DMS114 treated with DMSO at 0.1 percent for 48 hours (cell line): ENCODE measurements around the gene CRYBB1.

Source experiments
- DNase-seq: peaks from one replicate; lab custom pipeline; 2025; ENCODE audit not compliant: unreplicated experiment; lab: John Stamatoyannopoulos, UW

Gene CRYBB1

GRCh38 chr22:26617271-26618199 is at the start of gene CRYBB1:
CRYBB1 (minus strand) TSS chr22:26618027; CDS start chr22:26616319, 1,708 bp downstream.
- DNase-seq = no peak

- DNase-seq = no peak
These were observed 49.3 kb upstream of the CRYBB1 start for GRCh38 chr22:26667140-26667539.

- DNase-seq = no peak
These were observed 48.0 kb upstream of the CRYBB1 start for GRCh38 chr22:26665813-26666231.

GRCh38 chr22:26663374-26663923 is 45.6 kb upstream of the CRYBB1 start:
- DNase-seq = no peak

GRCh38 chr22:26662160-26662559 is 44.3 kb upstream of the CRYBB1 start:
- no peak for DNase-seq

GRCh38 chr22:26660961-26661578 is 43.2 kb upstream of the CRYBB1 start:
- DNase-seq = no peak

- no peak for DNase-seq
These were observed 42.5 kb upstream of the CRYBB1 start for GRCh38 chr22:26660356-26660755.

GRCh38 chr22:26658671-26659478 is 41.0 kb upstream of the CRYBB1 start:
- no peak for DNase-seq

- no peak for DNase-seq
These were observed 40.3 kb upstream of the CRYBB1 start for GRCh38 chr22:26658161-26658560.

GRCh38 chr22:26656891-26657851 is 39.3 kb upstream of the CRYBB1 start, which contains the start of gene MIAT:
MIAT (plus strand) TSS chr22:26657588.
- DNase-seq = peak; percentile 12

- DNase-seq = no peak
These were observed 34.0 kb upstream of the CRYBB1 start for GRCh38 chr22:26651815-26652214.

- DNase-seq = no peak
These were observed 33.0 kb upstream of the CRYBB1 start for GRCh38 chr22:26650722-26651421.

- DNase-seq = no peak
These were observed 30.9 kb upstream of the CRYBB1 start for GRCh38 chr22:26648528-26649388.

- no peak for DNase-seq
These were observed 30.2 kb upstream of the CRYBB1 start for GRCh38 chr22:26648011-26648497.

GRCh38 chr22:26646158-26646557 is 28.3 kb upstream of the CRYBB1 start:
- DNase-seq = no peak

GRCh38 chr22:26643418-26644100 is 25.7 kb upstream of the CRYBB1 start:
- no peak for DNase-seq
